H1 (cell line): ENCODE measurements around the gene IDI2. TPM values are rescaled to one million over a fixed set of nuclear protein-coding genes. Genes with fewer than 3 reads are reported as not detected.

Source experiments
- JUN ChIP-seq: IDR thresholded peaks from 2 replicates; pipeline ENCODE4 v1.6.1; 2011; ENCODE audit warnings: low read depth, mild to moderate bottlenecking, improper control_type of control experiment, low read length
- NANOG ChIP-seq: IDR thresholded peaks from 2 replicates; pipeline ENCODE4 v1.6.1; 2011; ENCODE audit warnings: low read length, low read depth, mild to moderate bottlenecking, inconsistent platforms; ENCODE audit not compliant: insufficient read depth, poor library complexity, severe bottlenecking
- PHF8 ChIP-seq: fragments of 200-600 bp; sonication (generic); conservative IDR thresholded peaks from 2 replicates; pipeline ENCODE4 v1.7.1; 2012; ENCODE audit warnings: low read depth, mild to moderate bottlenecking, inconsistent platforms, low read length, moderate library complexity
- RAD21 ChIP-seq, 2 experiments: IDR thresholded peaks in 1 of 2; conservative IDR thresholded peaks in 1 of 2; 2 replicates each; pipeline ENCODE4 v1.6.1; 2011; ENCODE audit warnings: low read depth in 2 of 2, low read length in 2 of 2, improper control_type of control experiment in 1 of 2, inconsistent platforms in 1 of 2, mild to moderate bottlenecking in 1 of 2, moderate library complexity in 1 of 2
- SP1 ChIP-seq: IDR thresholded peaks from 2 replicates; pipeline ENCODE4 v1.6.1; 2011; ENCODE audit warnings: low read depth, low read length
- TBP ChIP-seq: IDR thresholded peaks from 2 replicates; pipeline ENCODE4 v1.6.1; 2011; ENCODE audit warnings: low read depth, low read length, improper control_type of control experiment
- polyA plus RNA-seq, 7 experiments: library from polyadenylated mRNA; depleted of rRNA in 3 of 7; stranded (reverse) in 5 of 7; unstranded in 2 of 7; fragments of >200 nt in 5 of 7; fragments of 200-250 nt in 2 of 7; gene quantifications; 1 replicate in 5 of 7; 2 replicates in 1 of 7; 4 replicates in 1 of 7; pipeline versions ENCODE4 v1.2.1 to v1.2.3, GENCODE V29; 2011 to 2013; ENCODE audit warnings: missing spikeins in 2 of 7, mixed read lengths in 2 of 7
- total RNA-seq: library from RNA; stranded (reverse); fragmentation: NEBNext Ultra II Directional; extraction: Animal tissue kit (Norgen Biotek cat#: 25700); gene quantifications from 2 replicates; pipeline ENCODE4 v1.2.1, GENCODE V29; 2021
- TF ChIP-seq, protein P1 (sequence below): fragments of 300-600 bp; sonication (generic); IDR thresholded peaks from 2 replicates; pipeline ENCODE4 v1.7.1; 2012; ENCODE audit warnings: low read length, moderate library complexity, mild to moderate bottlenecking, inconsistent platforms; ENCODE audit not compliant: insufficient replicate concordance
- TF ChIP-seq, protein P2 (sequence below): IDR thresholded peaks from 2 replicates; pipeline ENCODE4 v1.6.1; 2012; ENCODE audit warnings: low read length, inconsistent platforms

The IDI2 gene
- total and polyA plus RNA-seq, 2 of the 8 experiments (the other 6 are each of a cell fraction or from before 2014, with no cell fraction given): not detected

GRCh38 chr10:971613-972012, 54.0 kb downstream of the IDI2 start (continued):
- TF ChIP-seq, protein P1, sequence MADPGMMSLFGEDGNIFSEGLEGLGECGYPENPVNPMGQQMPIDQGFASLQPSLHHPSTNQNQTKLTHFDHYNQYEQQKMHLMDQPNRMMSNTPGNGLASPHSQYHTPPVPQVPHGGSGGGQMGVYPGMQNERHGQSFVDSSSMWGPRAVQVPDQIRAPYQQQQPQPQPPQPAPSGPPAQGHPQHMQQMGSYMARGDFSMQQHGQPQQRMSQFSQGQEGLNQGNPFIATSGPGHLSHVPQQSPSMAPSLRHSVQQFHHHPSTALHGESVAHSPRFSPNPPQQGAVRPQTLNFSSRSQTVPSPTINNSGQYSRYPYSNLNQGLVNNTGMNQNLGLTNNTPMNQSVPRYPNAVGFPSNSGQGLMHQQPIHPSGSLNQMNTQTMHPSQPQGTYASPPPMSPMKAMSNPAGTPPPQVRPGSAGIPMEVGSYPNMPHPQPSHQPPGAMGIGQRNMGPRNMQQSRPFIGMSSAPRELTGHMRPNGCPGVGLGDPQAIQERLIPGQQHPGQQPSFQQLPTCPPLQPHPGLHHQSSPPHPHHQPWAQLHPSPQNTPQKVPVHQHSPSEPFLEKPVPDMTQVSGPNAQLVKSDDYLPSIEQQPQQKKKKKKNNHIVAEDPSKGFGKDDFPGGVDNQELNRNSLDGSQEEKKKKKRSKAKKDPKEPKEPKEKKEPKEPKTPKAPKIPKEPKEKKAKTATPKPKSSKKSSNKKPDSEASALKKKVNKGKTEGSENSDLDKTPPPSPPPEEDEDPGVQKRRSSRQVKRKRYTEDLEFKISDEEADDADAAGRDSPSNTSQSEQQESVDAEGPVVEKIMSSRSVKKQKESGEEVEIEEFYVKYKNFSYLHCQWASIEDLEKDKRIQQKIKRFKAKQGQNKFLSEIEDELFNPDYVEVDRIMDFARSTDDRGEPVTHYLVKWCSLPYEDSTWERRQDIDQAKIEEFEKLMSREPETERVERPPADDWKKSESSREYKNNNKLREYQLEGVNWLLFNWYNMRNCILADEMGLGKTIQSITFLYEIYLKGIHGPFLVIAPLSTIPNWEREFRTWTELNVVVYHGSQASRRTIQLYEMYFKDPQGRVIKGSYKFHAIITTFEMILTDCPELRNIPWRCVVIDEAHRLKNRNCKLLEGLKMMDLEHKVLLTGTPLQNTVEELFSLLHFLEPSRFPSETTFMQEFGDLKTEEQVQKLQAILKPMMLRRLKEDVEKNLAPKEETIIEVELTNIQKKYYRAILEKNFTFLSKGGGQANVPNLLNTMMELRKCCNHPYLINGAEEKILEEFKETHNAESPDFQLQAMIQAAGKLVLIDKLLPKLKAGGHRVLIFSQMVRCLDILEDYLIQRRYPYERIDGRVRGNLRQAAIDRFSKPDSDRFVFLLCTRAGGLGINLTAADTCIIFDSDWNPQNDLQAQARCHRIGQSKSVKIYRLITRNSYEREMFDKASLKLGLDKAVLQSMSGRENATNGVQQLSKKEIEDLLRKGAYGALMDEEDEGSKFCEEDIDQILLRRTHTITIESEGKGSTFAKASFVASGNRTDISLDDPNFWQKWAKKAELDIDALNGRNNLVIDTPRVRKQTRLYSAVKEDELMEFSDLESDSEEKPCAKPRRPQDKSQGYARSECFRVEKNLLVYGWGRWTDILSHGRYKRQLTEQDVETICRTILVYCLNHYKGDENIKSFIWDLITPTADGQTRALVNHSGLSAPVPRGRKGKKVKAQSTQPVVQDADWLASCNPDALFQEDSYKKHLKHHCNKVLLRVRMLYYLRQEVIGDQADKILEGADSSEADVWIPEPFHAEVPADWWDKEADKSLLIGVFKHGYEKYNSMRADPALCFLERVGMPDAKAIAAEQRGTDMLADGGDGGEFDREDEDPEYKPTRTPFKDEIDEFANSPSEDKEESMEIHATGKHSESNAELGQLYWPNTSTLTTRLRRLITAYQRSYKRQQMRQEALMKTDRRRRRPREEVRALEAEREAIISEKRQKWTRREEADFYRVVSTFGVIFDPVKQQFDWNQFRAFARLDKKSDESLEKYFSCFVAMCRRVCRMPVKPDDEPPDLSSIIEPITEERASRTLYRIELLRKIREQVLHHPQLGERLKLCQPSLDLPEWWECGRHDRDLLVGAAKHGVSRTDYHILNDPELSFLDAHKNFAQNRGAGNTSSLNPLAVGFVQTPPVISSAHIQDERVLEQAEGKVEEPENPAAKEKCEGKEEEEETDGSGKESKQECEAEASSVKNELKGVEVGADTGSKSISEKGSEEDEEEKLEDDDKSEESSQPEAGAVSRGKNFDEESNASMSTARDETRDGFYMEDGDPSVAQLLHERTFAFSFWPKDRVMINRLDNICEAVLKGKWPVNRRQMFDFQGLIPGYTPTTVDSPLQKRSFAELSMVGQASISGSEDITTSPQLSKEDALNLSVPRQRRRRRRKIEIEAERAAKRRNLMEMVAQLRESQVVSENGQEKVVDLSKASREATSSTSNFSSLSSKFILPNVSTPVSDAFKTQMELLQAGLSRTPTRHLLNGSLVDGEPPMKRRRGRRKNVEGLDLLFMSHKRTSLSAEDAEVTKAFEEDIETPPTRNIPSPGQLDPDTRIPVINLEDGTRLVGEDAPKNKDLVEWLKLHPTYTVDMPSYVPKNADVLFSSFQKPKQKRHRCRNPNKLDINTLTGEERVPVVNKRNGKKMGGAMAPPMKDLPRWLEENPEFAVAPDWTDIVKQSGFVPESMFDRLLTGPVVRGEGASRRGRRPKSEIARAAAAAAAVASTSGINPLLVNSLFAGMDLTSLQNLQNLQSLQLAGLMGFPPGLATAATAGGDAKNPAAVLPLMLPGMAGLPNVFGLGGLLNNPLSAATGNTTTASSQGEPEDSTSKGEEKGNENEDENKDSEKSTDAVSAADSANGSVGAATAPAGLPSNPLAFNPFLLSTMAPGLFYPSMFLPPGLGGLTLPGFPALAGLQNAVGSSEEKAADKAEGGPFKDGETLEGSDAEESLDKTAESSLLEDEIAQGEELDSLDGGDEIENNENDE: no peak
- TF ChIP-seq PHF8: no peak
- no peak for TF ChIP-seq JUN
- TF ChIP-seq SP1: no peak
- no peak for TF ChIP-seq NANOG
- no peak for TF ChIP-seq TBP
- no peak for TF ChIP-seq RAD21 (IDR thresholded peaks at IDR 0.05 in 1 of 2, conservative IDR thresholded peaks at IDR 0.05 in 1 of 2; ENCODE audit: low read depth in 2 of 2, low read length in 2 of 2)
- TF ChIP-seq, protein P2, sequence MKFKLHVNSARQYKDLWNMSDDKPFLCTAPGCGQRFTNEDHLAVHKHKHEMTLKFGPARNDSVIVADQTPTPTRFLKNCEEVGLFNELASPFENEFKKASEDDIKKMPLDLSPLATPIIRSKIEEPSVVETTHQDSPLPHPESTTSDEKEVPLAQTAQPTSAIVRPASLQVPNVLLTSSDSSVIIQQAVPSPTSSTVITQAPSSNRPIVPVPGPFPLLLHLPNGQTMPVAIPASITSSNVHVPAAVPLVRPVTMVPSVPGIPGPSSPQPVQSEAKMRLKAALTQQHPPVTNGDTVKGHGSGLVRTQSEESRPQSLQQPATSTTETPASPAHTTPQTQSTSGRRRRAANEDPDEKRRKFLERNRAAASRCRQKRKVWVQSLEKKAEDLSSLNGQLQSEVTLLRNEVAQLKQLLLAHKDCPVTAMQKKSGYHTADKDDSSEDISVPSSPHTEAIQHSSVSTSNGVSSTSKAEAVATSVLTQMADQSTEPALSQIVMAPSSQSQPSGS: no peak
